GM19023 (cell line): Measurements from ENCODE around the gene HACL1.
"Not testable (repeated sequence)": the region's sequence is repeated elsewhere in the genome, so short reads cannot be mapped to it uniquely, and the experiment has no call there.

Experiments used
- ATAC-seq: cut with Tn5 transposase; IDR thresholded peaks from one replicate; pipeline ENCODE4 v1.9.1; 2021; ENCODE audit warnings: mild to moderate bottlenecking, moderate library complexity; ENCODE audit not compliant: unreplicated experiment

HACL1 gene

GRCh38 chr3:15581471-15582394 lies 19.6 kb downstream of the HACL1 start:
- no peak for ATAC-seq

- ATAC-seq: no peak
These were observed 22.3 kb downstream of the HACL1 start for GRCh38 chr3:15579051-15579450.

GRCh38 chr3:15578289-15578867 lies 23.0 kb downstream of the HACL1 start:
- ATAC-seq: no peak

GRCh38 chr3:15576475-15576874 lies 24.9 kb downstream of the HACL1 start:
- no peak for ATAC-seq

GRCh38 chr3:15575446-15575845 lies 25.9 kb downstream of the HACL1 start:
- ATAC-seq: no peak

- ATAC-seq: no peak
These were observed 29.2 kb downstream of the HACL1 start for GRCh38 chr3:15572138-15572537.

GRCh38 chr3:15563190-15563589 lies 38.2 kb downstream of the HACL1 start:
- ATAC-seq: no peak

GRCh38 chr3:15562560-15562959 lies 38.8 kb downstream of the HACL1 start:
- ATAC-seq: no peak

- ATAC-seq: no peak
These were observed 42.8 kb downstream of the HACL1 start for GRCh38 chr3:15558581-15558980.

- no peak for ATAC-seq
These were observed 43.8 kb downstream of the HACL1 start for GRCh38 chr3:15557511-15557946.

GRCh38 chr3:15556512-15556911 lies 44.9 kb downstream of the HACL1 start:
- peak; percentile 79 for ATAC-seq

- no peak for ATAC-seq
These were observed 47.6 kb downstream of the HACL1 start for GRCh38 chr3:15553749-15554148.

GRCh38 chr3:15551902-15552301 lies 49.5 kb downstream of the HACL1 start:
- no peak for ATAC-seq

GRCh38 chr3:15549846-15550245 lies 51.5 kb downstream of the HACL1 start:
- ATAC-seq: no peak

GRCh38 chr3:15542614-15543013 lies 58.8 kb downstream of the HACL1 start:
- ATAC-seq: no peak

GRCh38 chr3:15541371-15541770 lies 60.0 kb downstream of the HACL1 start:
- no peak for ATAC-seq

- no peak for ATAC-seq
These were observed 62.3 kb downstream of the HACL1 start for GRCh38 chr3:15539066-15539465.

- ATAC-seq: no peak
These were observed 63.0 kb downstream of the HACL1 start for GRCh38 chr3:15538345-15538744.

- no peak for ATAC-seq
These were observed 64.5 kb downstream of the HACL1 start for GRCh38 chr3:15536856-15537255.

GRCh38 chr3:15535732-15536131 lies 65.6 kb downstream of the HACL1 start:
- ATAC-seq: peak; percentile 58

- ATAC-seq: not testable (repeated sequence)
These were observed 68.8 kb downstream of the HACL1 start for GRCh38 chr3:15532614-15533013.

GRCh38 chr3:15531346-15531745 lies 70.0 kb downstream of the HACL1 start:
- ATAC-seq: no peak
